Stimulated activated CD8-positive, alpha-beta memory T cell treated with anti-CD3 and anti-CD28 coated beads, Interleukin-2, amount 100 ng/mL, for 1 hour (primary cell): ENCODE measurements around the gene GZMM.

Source experiments
- DNase-seq, 2 donors: peaks; one replicate each; pipeline ENCODE4 v3.0.0-alpha.2; 2020; ENCODE audit warnings: low read depth in 2 of 2

GZMM gene

GRCh38 chr19:543910-544608 lies at the start of gene GZMM:
TSS of gene GZMM (plus strand) at chr19:544053. CDS start at chr19:544072, 19 bp downstream.
- peak; percentile 60 to 66 for DNase-seq

- DNase-seq = no peak
These were observed 49.4 kb upstream of the GZMM start for GRCh38 chr19:494171-495080.

GRCh38 chr19:495081-495401 lies 48.8 kb upstream of the GZMM start:
- DNase-seq = no peak

GRCh38 chr19:495402-496111 lies 48.3 kb upstream of the GZMM start:
- DNase-seq = no peak

- DNase-seq = no peak
These were observed 47.7 kb upstream of the GZMM start, which contains the start of gene MADCAM1 for GRCh38 chr19:496112-496665. TSS of gene MADCAM1 (plus strand) at chr19:496486. CDS start at chr19:496500, 14 bp downstream.

- DNase-seq = no peak
These were observed 46.9 kb upstream of the GZMM start for GRCh38 chr19:496986-497385.

GRCh38 chr19:497491-497868 lies 46.4 kb upstream of the GZMM start:
- DNase-seq = no peak

GRCh38 chr19:497869-498510 lies 45.9 kb upstream of the GZMM start:
- DNase-seq = no peak

GRCh38 chr19:498511-498891 lies 45.4 kb upstream of the GZMM start:
- no peak for DNase-seq

- no peak for DNase-seq
These were observed 44.8 kb upstream of the GZMM start for GRCh38 chr19:498977-499623.

- DNase-seq = no peak
These were observed 42.2 kb upstream of the GZMM start for GRCh38 chr19:501646-502045.

GRCh38 chr19:504616-505015 lies 39.2 kb upstream of the GZMM start:
- no peak for DNase-seq

GRCh38 chr19:506404-507285 lies 37.2 kb upstream of the GZMM start:
- peak; percentile 84 to 89 for DNase-seq

GRCh38 chr19:507286-508203 lies 36.3 kb upstream of the GZMM start, which contains the start of gene TPGS1:
TSS of gene TPGS1 (plus strand) at chr19:507497. CDS start at chr19:507507, 10 bp downstream.
- DNase-seq = peak; percentile 68 to 77

- no peak for DNase-seq
These were observed 35.4 kb upstream of the GZMM start for GRCh38 chr19:508204-509150.

- DNase-seq = peak; percentile 81 to 85
These were observed 33.2 kb upstream of the GZMM start for GRCh38 chr19:510606-511100.

- DNase-seq = peak; percentile 61 to 64
These were observed 32.6 kb upstream of the GZMM start for GRCh38 chr19:511101-511851.
